GM12878 (cell line): ENCODE data around the gene EPHA2.

Experiments
- NR2C2 ChIP-seq: IDR thresholded peaks from 2 replicates; pipeline ENCODE4 v1.6.1; 2011; ENCODE audit warnings: borderline replicate concordance, low read depth; ENCODE audit not compliant: control insufficient read depth, insufficient read length
- NRF1 ChIP-seq: conservative IDR thresholded peaks from 2 replicates; pipeline ENCODE4 v1.6.1; 2011; ENCODE audit warnings: mild to moderate bottlenecking, low read depth, low read length, improper control_type of control experiment
- PML ChIP-seq: IDR thresholded peaks from 2 replicates; pipeline ENCODE4 v1.6.1; 2012; ENCODE audit warnings: low read length, inconsistent platforms
- STAT1 ChIP-seq: fragments of 450-650 bp; conservative IDR thresholded peaks from 2 replicates; pipeline ENCODE4 v1.6.1; 2014; ENCODE audit warnings: antibody characterized with exemption, mild to moderate bottlenecking
- TF ChIP-seq, protein P1 (sequence below): IDR thresholded peaks from 2 replicates; pipeline ENCODE4 v1.6.1; 2011; ENCODE audit warnings: low read depth, mild to moderate bottlenecking, low read length, moderate library complexity, borderline replicate concordance; ENCODE audit errors: extremely low read depth
- TF ChIP-seq, protein P2 (sequence below), 3 experiments: IDR thresholded peaks in 2 of 3; conservative IDR thresholded peaks in 1 of 3; 2 replicates each; pipeline ENCODE4 v1.5.1; 2011; ENCODE audit warnings: low read depth in 3 of 3, low read length in 3 of 3, mild to moderate bottlenecking in 3 of 3, control low read depth in 2 of 3, moderate library complexity in 2 of 3, inconsistent platforms in 1 of 3, mixed read lengths in 1 of 3; ENCODE audit not compliant: control insufficient read depth in 2 of 3, insufficient read depth in 1 of 3; ENCODE audit errors: extremely low read depth in 1 of 3

DNA sequence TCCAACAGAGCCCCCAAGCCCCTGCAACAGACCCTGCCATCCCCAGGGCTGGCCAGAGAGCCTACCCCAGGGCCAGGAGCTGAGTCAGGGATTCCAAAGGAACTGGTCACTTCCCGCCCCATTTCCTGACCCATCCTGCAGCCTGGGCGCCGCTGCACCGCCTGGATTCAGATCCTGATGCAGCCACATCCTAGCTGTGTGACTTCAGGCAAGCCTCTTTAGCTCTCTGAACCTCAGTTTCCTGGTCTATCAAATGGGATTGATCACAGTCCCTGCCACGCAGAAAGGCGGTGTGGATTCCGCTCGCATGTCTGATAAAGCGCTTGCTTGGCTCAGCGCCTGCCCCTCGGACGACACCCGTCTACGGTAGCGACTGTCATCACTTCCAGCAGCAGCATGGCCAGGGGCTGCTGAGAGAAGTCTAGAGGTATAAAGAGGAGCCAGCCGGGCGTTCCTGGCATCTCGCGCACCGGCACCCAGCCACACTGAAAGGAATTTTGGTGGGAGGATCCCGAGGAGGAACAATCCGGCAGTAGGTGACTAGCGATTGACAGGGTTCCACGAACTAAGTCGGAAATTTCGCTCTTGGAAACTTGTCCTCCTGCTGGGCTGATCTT is 10.1 kb downstream of the EPHA2 start:
- TF ChIP-seq NR2C2 (no peak), NRF1 (no peak), STAT1 (no peak), PML (no peak)
- TF ChIP-seq, protein P1, sequence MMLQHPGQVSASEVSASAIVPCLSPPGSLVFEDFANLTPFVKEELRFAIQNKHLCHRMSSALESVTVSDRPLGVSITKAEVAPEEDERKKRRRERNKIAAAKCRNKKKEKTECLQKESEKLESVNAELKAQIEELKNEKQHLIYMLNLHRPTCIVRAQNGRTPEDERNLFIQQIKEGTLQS: no peak
- TF ChIP-seq, protein P2, sequence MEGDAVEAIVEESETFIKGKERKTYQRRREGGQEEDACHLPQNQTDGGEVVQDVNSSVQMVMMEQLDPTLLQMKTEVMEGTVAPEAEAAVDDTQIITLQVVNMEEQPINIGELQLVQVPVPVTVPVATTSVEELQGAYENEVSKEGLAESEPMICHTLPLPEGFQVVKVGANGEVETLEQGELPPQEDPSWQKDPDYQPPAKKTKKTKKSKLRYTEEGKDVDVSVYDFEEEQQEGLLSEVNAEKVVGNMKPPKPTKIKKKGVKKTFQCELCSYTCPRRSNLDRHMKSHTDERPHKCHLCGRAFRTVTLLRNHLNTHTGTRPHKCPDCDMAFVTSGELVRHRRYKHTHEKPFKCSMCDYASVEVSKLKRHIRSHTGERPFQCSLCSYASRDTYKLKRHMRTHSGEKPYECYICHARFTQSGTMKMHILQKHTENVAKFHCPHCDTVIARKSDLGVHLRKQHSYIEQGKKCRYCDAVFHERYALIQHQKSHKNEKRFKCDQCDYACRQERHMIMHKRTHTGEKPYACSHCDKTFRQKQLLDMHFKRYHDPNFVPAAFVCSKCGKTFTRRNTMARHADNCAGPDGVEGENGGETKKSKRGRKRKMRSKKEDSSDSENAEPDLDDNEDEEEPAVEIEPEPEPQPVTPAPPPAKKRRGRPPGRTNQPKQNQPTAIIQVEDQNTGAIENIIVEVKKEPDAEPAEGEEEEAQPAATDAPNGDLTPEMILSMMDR (IDR thresholded peaks at IDR 0.05 in 2 of 3, conservative IDR thresholded peaks at IDR 0.05 in 1 of 3; ENCODE audit: control insufficient read depth in 2 of 3, extremely low read depth in 1 of 3, insufficient read depth in 1 of 3, low read depth in 3 of 3, low read length in 3 of 3): no peak
